ENCODE results near the gene CCDC181.

GRCh38 chr1:169465281-169465680 lies 38.0 kb upstream of the CCDC181 start:
- no peak for TF ChIP-seq CTCF (IDR thresholded peaks at IDR 0.05)
- no peak for TF ChIP-seq POLR2A (IDR thresholded peaks at IDR 0.05)

All from adrenal gland (tissue), 5 donors.